Cortex of kidney (tissue), 1 donor: ENCODE data around the gene SAT1.

Source experiments
- DNase-seq: peaks from one replicate; lab custom pipeline; 2025; lab: John Stamatoyannopoulos, UW

SAT1 gene

GRCh38 chrX:23810279-23810678 is 27.3 kb downstream of the SAT1 start:
- DNase-seq: no peak

GRCh38 chrX:23811108-23811651 is 28.2 kb downstream of the SAT1 start:
- no peak for DNase-seq

- DNase-seq: no peak
Measured at GRCh38 chrX:23811656-23812055, 28.7 kb downstream of the SAT1 start.

- DNase-seq: no peak
Measured at GRCh38 chrX:23813808-23814207, 30.8 kb downstream of the SAT1 start.

- DNase-seq: no peak
Measured at GRCh38 chrX:23815376-23815775, 32.4 kb downstream of the SAT1 start.

- DNase-seq: no peak
Measured at GRCh38 chrX:23816179-23816578, 33.2 kb downstream of the SAT1 start.

- no peak for DNase-seq
Measured at GRCh38 chrX:23817979-23818336, 35.0 kb downstream of the SAT1 start.

GRCh38 chrX:23819385-23820234 is 36.6 kb downstream of the SAT1 start:
- DNase-seq: no peak

GRCh38 chrX:23820235-23820782 is 37.3 kb downstream of the SAT1 start:
- DNase-seq: no peak

GRCh38 chrX:23821847-23822246 is 38.9 kb downstream of the SAT1 start:
- no peak for DNase-seq

GRCh38 chrX:23822397-23822796 is 39.4 kb downstream of the SAT1 start:
- no peak for DNase-seq

- DNase-seq: no peak
Measured at GRCh38 chrX:23822841-23823240, 39.9 kb downstream of the SAT1 start.

GRCh38 chrX:23825675-23826074 is 42.7 kb downstream of the SAT1 start:
- no peak for DNase-seq

- DNase-seq: no peak
Measured at GRCh38 chrX:23826216-23826615, 43.2 kb downstream of the SAT1 start.

GRCh38 chrX:23826653-23827052 is 43.7 kb downstream of the SAT1 start:
- DNase-seq: no peak

- DNase-seq: no peak
Measured at GRCh38 chrX:23828881-23829280, 45.9 kb downstream of the SAT1 start.

GRCh38 chrX:23832721-23833120 is 49.7 kb downstream of the SAT1 start:
- DNase-seq: no peak
